ENCODE measurements around the gene ZNF398.

- TF ChIP-seq USF1 (IDR thresholded peaks at IDR 0.05) (no peak), EGR1 (IDR thresholded peaks at IDR 0.05) (no peak), REST (IDR thresholded peaks at IDR 0.05; ENCODE audit: low read depth) (no peak), FOXM1 (IDR thresholded peaks at IDR 0.05; ENCODE audit: borderline replicate concordance, low read depth) (no peak), YY1 (IDR thresholded peaks at IDR 0.05; ENCODE audit: low read depth) (0 out of 2 replicates have a peak, but pooled peaks have one; percentile 7), EP300 (IDR thresholded peaks at IDR 0.05; ENCODE audit: borderline replicate concordance) (no peak), NFIC (IDR thresholded peaks at IDR 0.05) (no peak)
Observed at GRCh38 chr7:149196151-149196704, 49.0 kb downstream of the ZNF398 start.

Measured in Ishikawa (cell line).